Activated CD4-positive, alpha-beta memory T cell treated with anti-CD3 and anti-CD28 coated beads, Interleukin-2, amount 10 ng/mL, durations not matched to agents 7 days and 5 days (primary cell): ENCODE measurements around the gene ICE2. TPM values are rescaled to one million over a fixed set of nuclear protein-coding genes. Genes with fewer than 3 reads are reported as not detected.

Source experiments
- CTCF ChIA-PET: fragments of 350-600 bp; sonication (Branson Sonifier 250); formaldehyde crosslinking; loops from one replicate; lab custom pipeline; 2021; ENCODE audit warnings: antibody characterized with exemption, inconsistent platforms; lab: Charles Lee
- POLR2A ChIA-PET: fragments of 350-600 bp; sonication (Branson Sonifier 250); formaldehyde crosslinking; loops from one replicate; lab custom pipeline; 2021; ENCODE audit warnings: antibody characterized with exemption; lab: Charles Lee
- DNase-seq: peaks from one replicate; pipeline ENCODE4 v3.0.0-alpha.2; 2020
- H3K27ac Mint-ChIP-seq: one replicate; pipeline ENCODE4 v1.8.0; 2021; ENCODE audit warnings: mild to moderate bottlenecking, mixed read lengths
- H3K27me3 Mint-ChIP-seq: one replicate; pipeline ENCODE4 v1.8.0; 2021; ENCODE audit warnings: mixed read lengths
- H3K36me3 Mint-ChIP-seq: one replicate; pipeline ENCODE4 v1.8.0; 2021; ENCODE audit warnings: low read depth, mixed read lengths
- H3K4me1 Mint-ChIP-seq: one replicate; pipeline ENCODE4 v1.8.0; 2021; ENCODE audit warnings: mixed read lengths
- H3K4me3 Mint-ChIP-seq: one replicate; pipeline ENCODE4 v1.8.0; 2021; ENCODE audit warnings: mild to moderate bottlenecking, mixed read lengths
- H3K9me3 Mint-ChIP-seq: one replicate; pipeline ENCODE4 v1.8.0; 2021; ENCODE audit warnings: mixed read lengths
- total RNA-seq, 2 experiments: library from RNA; stranded (reverse); gene quantifications; one replicate each; pipeline ENCODE4 v1.2.3, GENCODE V29; 2021

ICE2 gene
- total RNA-seq, 2 experiments from 2014 or later, result 56.9 to 60.4 TPM

DNA sequence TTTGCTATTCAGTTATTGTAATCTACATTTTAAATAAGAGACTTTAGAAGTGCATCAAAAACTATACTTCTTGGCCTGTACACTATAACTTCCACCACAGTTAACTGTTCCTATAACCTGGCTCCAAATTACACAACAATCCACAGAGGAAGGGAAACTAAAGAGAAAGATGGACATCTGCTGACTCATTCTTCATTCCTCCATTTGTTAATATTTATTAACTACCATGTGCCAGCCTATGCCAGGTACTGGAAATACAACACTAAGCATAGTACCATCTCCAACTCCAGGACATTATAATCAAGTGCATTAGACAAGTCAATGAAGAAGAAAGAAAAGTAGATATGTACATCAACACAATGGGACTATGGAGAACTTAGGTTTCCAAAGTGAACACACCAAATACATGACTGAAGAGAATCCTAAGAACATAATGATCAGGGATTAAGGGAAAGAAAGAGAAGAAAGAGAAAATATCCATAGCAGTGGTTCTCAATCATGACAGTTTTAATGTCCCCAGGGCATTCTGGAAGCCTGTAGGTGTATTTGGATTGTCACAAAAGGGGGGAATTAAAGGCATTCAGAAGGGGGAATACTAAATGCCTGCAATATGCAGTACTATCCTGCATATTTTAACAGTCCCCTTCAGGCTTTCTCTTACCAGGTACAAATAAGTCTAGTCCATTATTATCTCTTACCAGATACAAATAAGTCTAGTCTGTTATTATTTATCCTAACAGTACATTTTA, 8.9 kb downstream of the ICE2 start:
- Mint-ChIP-seq H3K9me3 (no peaks in the 10 kb centered on the region), H3K27ac (no peak overlapping the region), H3K4me3 (no peak overlapping the region), H3K4me1 (peaks cover 21% of the 10 kb centered on the region), H3K27me3 (no peaks in the 10 kb centered on the region), H3K36me3 (peaks cover 56% of the 10 kb centered on the region)
- CTCF ChIA-PET, result no interaction called here
- no peak for DNase-seq
- POLR2A ChIA-PET, result no interaction called here

DNA sequence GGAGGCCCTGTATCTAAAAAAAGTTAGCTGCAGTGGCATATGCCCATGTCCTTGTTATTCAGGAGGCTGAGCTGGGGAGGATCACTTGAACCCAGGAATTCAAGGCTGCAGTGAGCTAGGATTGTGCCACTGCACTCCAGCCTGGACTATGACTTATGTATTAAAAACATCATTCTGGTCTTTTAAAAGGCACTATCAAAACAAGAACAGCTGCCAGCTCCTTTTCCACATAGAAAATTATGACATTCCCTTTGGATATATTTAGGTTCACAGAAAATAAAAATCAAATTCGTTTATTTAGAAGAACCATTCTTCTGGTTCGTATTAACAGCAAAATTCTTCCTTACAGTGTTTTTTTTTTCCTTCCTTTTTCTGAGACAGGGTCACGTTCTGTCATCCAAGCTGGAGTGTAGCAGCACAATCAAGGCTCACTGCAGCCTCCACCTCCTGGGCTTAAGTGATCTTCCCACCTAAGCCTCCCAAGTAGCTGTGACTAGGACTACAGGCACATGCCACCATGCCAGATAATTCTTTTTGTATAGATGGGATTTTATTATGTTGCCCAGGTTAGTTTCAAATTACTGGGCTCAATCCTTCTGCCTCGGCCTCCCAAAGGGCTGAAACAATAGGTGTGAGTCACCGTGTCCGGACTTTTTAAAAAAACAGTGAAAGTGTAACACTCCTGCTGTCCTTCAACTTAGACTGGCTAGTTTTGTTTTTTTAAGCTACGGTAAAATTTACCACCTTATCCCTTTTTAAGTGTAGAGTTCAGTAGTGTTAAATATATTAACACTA, 13.9 kb downstream of the ICE2 start:
- Mint-ChIP-seq H3K36me3 (peaks cover 49% of the 10 kb centered on the region), H3K9me3 (no peaks in the 10 kb centered on the region), H3K27ac (no peak overlapping the region), H3K4me1 (peaks cover 7% of the 10 kb centered on the region), H3K27me3 (no peaks in the 10 kb centered on the region), H3K4me3 (no peak overlapping the region)
- CTCF ChIA-PET, result no interaction called here
- DNase-seq, result no peak
- POLR2A ChIA-PET, result interaction anchor here (1.2 to 1.4 kb wide), 2 partner anchors 10 to 13 kb away, joined by 3 to 4 read pairs; no protein-coding TSS in a partner anchor

DNA sequence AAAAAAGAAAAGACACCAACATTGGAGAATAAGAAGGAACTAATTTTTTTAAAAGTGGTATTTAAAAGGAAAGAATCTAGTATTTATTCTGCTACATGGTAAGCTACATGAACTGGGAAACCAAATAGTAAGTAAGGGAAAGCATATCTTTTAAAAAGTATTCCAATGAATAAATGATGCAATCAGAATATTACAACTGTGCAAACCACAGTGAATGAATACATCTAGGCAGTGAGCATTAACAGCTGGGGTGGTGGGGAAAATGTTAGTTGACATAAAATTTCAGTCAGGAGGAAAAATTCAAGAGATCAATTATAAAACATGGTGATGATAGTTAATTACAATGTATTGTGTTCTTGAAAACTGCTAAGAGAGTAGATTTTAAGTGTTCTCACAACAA, 16.9 kb downstream of the ICE2 start:
- no peak for DNase-seq

DNA sequence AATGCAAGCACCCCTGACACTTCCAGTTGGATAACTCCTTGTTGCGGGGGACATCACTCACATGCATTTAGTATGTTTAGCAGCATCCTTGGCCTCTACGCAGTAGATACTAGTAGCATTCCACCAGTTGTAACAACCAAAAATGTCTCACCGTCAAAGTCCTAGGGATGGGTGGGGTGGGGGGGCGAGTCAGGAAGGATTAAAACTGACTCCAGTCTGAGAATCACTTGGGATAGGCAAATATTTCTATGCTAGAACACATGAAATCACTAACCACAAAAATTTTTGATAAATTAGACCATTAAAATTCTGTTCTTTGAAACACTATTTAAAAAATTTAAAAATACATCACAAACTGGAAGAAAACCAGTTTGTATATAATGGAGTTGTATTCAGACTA, 18.0 kb downstream of the ICE2 start:
- Mint-ChIP-seq H3K36me3 (peaks cover 25% of the 10 kb centered on the region), H3K27ac (no peak overlapping the region), H3K9me3 (no peaks in the 10 kb centered on the region), H3K27me3 (no peaks in the 10 kb centered on the region), H3K4me3 (no peak overlapping the region), H3K4me1 (peaks cover 4% of the 10 kb centered on the region)
- ChIA-PET POLR2A (no interaction called here), CTCF (no interaction called here)
- no peak for DNase-seq

More for the DNA sequence above, 16.9 kb downstream of the ICE2 start:
- H3K36me3 Mint-ChIP-seq, result peaks cover 31% of the 10 kb centered on the region
- no peaks in the 10 kb centered on the region for H3K9me3 Mint-ChIP-seq
- no peak overlapping the region for H3K4me3 Mint-ChIP-seq
- POLR2A ChIA-PET, result no interaction called here
- H3K27me3 Mint-ChIP-seq, result no peaks in the 10 kb centered on the region
- peaks cover 4% of the 10 kb centered on the region for H3K4me1 Mint-ChIP-seq
- no peak overlapping the region for H3K27ac Mint-ChIP-seq
- CTCF ChIA-PET, result no interaction called here

DNA sequence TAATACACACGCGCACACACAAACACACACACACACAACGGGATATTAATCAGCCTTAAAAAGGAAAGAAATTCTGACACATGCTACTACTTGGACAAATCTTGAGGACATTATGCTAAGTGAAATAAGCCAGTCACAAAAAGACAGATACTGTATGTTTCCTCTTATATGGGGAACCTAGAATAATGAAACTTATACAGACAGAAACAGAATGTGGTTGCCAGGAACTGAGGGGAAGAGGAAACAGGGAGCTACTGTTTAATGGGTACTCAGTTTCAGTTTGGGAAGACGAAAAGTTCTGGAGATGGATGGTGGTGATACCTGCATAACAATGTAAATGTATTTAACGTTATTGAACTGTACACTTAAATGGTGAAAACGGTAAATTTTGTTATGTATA, 20.2 kb downstream of the ICE2 start:
- no peak for DNase-seq
- no peak overlapping the region for H3K27ac Mint-ChIP-seq
- no peaks in the 10 kb centered on the region for H3K9me3 Mint-ChIP-seq
- peaks cover 7% of the 10 kb centered on the region for H3K4me1 Mint-ChIP-seq
- CTCF ChIA-PET, result no interaction called here
- POLR2A ChIA-PET, result no interaction called here
- H3K4me3 Mint-ChIP-seq, result no peak overlapping the region
- H3K36me3 Mint-ChIP-seq, result peaks cover 25% of the 10 kb centered on the region
- no peaks in the 10 kb centered on the region for H3K27me3 Mint-ChIP-seq

DNA sequence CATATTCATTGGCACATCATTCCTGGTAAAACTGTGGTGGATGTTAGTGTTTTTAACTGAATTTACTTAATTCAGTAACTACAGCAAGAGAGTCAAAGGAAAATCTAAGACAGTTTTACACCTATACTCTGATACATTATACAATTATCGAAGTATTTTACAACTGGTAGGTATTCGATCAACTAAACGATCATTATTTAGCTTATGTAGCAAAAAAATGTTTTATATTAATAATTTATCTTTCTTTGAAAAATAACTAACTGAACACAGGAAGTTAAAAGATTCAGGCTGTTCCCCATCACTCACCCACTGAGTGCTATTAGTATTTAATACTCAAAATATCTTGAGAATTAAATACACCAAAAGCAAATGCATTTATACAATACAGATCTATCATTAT, 21.0 kb downstream of the ICE2 start:
- CTCF ChIA-PET, result no interaction called here
- no peak for DNase-seq
- Mint-ChIP-seq H3K4me1 (peaks cover 7% of the 10 kb centered on the region), H3K27me3 (no peaks in the 10 kb centered on the region), H3K9me3 (no peaks in the 10 kb centered on the region), H3K4me3 (no peak overlapping the region), H3K36me3 (peaks cover 31% of the 10 kb centered on the region), H3K27ac (no peak overlapping the region)
- POLR2A ChIA-PET, result no interaction called here

DNA sequence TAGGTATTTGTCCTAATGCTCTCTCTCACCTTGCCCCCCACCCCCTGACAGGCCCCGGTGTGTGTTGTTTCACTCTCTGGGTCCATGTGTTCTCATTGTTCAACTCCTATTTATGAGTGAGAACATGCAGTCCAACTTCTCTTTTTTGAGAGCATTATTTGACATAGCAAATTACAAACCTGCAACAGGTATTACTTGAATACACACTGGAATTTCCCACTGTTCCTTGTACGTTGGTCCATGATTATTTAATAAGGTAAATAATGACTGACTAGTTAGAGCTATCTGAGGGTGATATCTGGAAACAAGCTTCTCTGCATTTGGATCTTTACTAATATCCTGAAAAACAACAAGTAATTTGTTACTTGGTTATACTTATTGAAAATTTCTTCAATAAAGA, 24.1 kb downstream of the ICE2 start:
- CTCF ChIA-PET, result interaction anchor here (0.6 kb wide), 1 partner anchor 11 kb away, joined by 3 read pairs; no protein-coding TSS in a partner anchor
- Mint-ChIP-seq H3K27ac (no peak overlapping the region), H3K27me3 (no peaks in the 10 kb centered on the region), H3K4me1 (peaks cover 2% of the 10 kb centered on the region), H3K36me3 (peaks cover 40% of the 10 kb centered on the region), H3K4me3 (no peak overlapping the region), H3K9me3 (no peaks in the 10 kb centered on the region)
- no peak for DNase-seq
- POLR2A ChIA-PET, result interaction anchor here (1.1 kb wide), 1 partner anchor 9 kb away, joined by 3 read pairs; no protein-coding TSS in a partner anchor

DNA sequence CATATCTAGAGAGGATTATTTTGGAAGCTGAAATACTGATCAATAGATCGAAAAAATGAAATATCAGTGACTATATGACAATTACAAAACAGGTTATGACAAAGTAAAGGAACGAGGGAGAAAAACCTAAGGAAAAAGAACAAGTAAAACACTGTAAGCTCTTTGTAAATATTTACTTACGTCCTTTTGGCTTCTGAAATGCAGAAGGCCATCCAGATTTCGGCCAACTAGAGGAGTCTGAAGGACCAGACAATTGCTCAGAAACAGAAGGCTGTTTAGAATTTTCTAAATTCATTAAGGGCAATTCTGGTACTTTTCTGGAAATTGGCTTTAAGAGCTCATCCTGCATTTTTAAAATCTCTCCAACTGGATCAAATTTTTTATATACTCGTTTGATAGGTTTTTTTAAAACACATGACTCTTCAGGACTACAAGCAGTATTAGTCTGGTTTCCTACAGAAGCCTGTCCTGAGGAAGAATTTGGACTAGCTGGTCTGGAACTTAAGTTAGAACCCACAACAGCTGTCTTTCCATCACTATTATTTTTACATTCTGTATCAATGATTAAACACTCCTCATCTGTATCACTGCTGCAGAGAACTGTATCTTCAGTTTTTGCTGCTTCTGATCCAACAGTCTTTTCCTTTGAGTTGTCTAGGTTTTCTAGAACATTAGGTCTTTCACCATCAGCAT, 30.1 kb downstream of the ICE2 start:
- Mint-ChIP-seq H3K27ac (no peak overlapping the region), H3K36me3 (peaks cover 50% of the 10 kb centered on the region), H3K4me1 (no peaks in the 10 kb centered on the region), H3K27me3 (no peaks in the 10 kb centered on the region), H3K4me3 (no peak overlapping the region), H3K9me3 (no peaks in the 10 kb centered on the region)
- ChIA-PET POLR2A (interaction anchor here (0.7 to 1.5 kb wide), 5 partner anchors 8 to 70 kb away, joined by 3 read pairs; partner anchors contain the start of gene ANXA2), CTCF (interaction anchor here (1.0 kb wide), 1 partner anchor 14 kb away, joined by 3 read pairs; no protein-coding TSS in a partner anchor)
- no peak for DNase-seq

DNA sequence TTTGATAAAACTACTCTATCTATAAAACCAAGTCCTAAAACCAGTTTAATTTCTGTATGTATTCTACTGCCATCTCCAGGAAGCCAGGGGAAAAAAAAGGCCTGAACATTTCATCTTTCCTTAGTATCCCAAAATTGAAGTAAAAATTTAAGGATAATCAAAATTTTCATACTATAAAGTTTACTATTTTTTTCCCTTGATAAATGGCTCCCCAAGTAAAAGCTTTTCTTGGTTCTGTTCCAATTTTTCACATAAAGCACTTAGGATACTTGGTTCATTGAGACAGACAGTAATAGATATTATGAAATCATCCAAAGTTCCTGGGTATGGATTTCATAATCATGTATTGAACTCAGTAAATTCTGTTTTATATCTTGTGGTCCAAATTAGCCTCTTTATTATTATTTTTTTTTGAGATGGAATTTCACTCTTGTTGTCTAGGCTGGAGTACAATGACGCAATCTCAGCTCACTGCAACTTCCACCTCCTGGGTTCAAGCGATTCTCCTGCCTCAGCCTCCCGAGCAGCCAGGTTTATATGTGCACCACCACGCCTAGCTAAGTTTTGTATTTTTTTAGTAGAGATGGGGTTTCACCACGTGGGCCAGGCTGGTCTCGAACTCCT, 34.5 kb downstream of the ICE2 start:
- Mint-ChIP-seq H3K4me3 (no peak overlapping the region), H3K36me3 (peaks cover 35% of the 10 kb centered on the region), H3K4me1 (peaks cover 1% of the 10 kb centered on the region), H3K27me3 (no peaks in the 10 kb centered on the region), H3K27ac (no peak overlapping the region), H3K9me3 (no peaks in the 10 kb centered on the region)
- no peak for DNase-seq
- CTCF ChIA-PET, result interaction anchor here (0.8 to 3.0 kb wide), 7 partner anchors 11 to 488 kb away, joined by 3 to 21 read pairs (median 4); partner anchors contain the start of gene ANXA2
- POLR2A ChIA-PET, result interaction anchor here (0.9 to 1.6 kb wide), 2 partner anchors 46 to 497 kb away, joined by 3 to 7 read pairs; partner anchors contain the start of gene ANXA2

DNA sequence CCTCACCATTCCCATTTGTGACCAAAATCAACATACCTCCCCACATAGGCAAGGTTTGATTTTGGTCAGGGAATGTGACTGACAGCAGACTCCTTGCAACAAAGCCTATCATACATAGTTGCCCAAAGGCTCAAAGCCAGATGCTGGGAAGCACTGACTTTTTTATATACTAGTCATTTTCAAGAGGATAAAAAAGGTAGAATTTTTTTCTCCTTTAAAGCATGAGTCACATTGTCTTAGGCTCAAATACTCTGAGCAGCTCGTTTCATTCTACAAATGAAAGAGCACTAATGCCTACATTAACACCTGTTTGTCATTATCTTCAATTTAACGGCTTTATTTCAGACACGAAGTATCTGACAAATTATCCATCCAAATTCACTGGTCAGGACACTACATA, 36.2 kb downstream of the ICE2 start:
- H3K27me3 Mint-ChIP-seq, result no peaks in the 10 kb centered on the region
- H3K9me3 Mint-ChIP-seq, result no peaks in the 10 kb centered on the region
- POLR2A ChIA-PET, result interaction anchor here (0.6 to 2.1 kb wide), 3 partner anchors 9 to 45 kb away, joined by 3 to 8 read pairs (median 3); partner anchors contain the start of genes ANXA2 and ICE2
- CTCF ChIA-PET, result interaction anchor here (1.0 to 2.3 kb wide), 2 partner anchors 82 to 114 kb away, joined by 3 to 23 read pairs; no protein-coding TSS in a partner anchor
- peaks cover 1% of the 10 kb centered on the region for H3K4me1 Mint-ChIP-seq
- no peak for DNase-seq
- H3K27ac Mint-ChIP-seq, result no peak overlapping the region
- no peak overlapping the region for H3K4me3 Mint-ChIP-seq
- peaks cover 23% of the 10 kb centered on the region for H3K36me3 Mint-ChIP-seq

DNA sequence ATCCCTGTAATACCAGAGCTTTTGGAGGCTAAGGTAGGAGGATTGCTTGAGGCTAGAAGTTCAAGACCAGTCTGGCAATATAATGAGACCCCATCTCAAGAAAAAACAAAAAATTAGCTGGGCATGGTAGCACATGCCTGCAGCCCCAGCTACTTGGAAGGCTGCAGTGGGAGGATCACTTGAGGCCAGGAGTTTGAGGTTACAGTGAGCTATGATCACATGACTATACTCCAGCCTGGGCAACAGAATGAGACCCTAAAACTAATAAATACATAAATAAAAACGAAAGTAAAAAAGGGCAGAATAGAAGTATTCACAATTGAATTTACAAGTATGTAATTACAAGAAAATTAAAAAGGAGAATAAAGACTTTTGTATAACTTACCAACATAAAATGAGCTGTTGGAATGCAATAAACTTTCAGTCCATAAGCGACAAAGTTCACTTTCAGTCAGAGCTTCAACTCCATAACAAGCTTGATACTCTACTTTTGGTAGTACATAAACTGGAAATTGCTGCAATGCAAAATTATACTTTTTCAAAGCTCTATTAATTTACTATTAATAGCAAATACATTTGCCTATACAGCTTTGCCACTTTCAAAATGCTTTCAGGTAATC, 36.8 kb downstream of the ICE2 start:
- POLR2A ChIA-PET, result interaction anchor here (0.9 to 2.1 kb wide), 2 partner anchors 36 to 44 kb away, joined by 3 to 8 read pairs; partner anchors contain the start of genes ANXA2 and ICE2
- Mint-ChIP-seq H3K9me3 (no peaks in the 10 kb centered on the region), H3K27ac (no peak overlapping the region), H3K4me3 (no peak overlapping the region), H3K36me3 (peaks cover 18% of the 10 kb centered on the region), H3K4me1 (peaks cover 1% of the 10 kb centered on the region), H3K27me3 (no peaks in the 10 kb centered on the region)
- DNase-seq, result no peak
- CTCF ChIA-PET, result interaction anchor here (0.6 to 2.3 kb wide), 4 partner anchors 9 to 114 kb away, joined by 3 to 23 read pairs (median 3); partner anchors contain the start of gene ANXA2
